Activated CD4-positive, alpha-beta T cell treated with anti-CD3 and anti-CD28 coated beads, Interleukin-2, amount 50 U/mL, for 16 hours (primary cell): ENCODE measurements around the gene ADH4.

Experiments
- DNase-seq: peaks from one replicate; pipeline ENCODE4 v3.0.0-alpha.2; 2020

The ADH4 gene

GRCh38 chr4:99078931-99079624 is 65.0 kb downstream of the ADH4 start:
- no peak for DNase-seq

GRCh38 chr4:99078336-99078735 is 65.8 kb downstream of the ADH4 start:
- no peak for DNase-seq

GRCh38 chr4:99077177-99077576 is 66.9 kb downstream of the ADH4 start:
- no peak for DNase-seq

- no peak for DNase-seq
Observed at GRCh38 chr4:99076292-99076976, 67.7 kb downstream of the ADH4 start.

GRCh38 chr4:99074816-99075215 is 69.3 kb downstream of the ADH4 start:
- DNase-seq: no peak
